EL (cell line): Measurements from ENCODE around the gene HNF1B.
A peak's percentile ranks its signal among the peaks of the same experiment; 100 is the strongest.

Experiments
- DNase-seq: peaks from one replicate; pipeline ENCODE4 v3.0.0-alpha.2; 2016

HNF1B gene

DNA sequence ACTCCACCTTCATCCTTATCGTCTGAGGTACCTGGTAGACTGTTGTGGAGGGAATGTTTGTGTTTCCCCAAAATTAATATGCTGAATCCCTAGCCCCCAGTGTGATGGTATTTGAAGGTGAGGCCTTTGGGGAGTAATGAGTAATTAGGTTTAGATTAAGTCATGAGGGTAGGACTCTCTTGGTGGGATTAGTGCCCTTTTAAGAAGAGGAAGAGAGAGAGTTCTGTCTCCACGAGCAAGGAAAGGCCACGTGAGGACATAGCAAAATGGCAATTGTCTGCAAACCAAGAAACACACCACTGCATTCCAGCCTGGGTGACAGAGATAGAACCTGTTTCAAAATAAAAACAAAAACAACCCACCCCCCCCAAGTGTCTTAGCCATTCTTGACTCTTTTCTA, 80.6 kb downstream of the HNF1B start:
- no peak for DNase-seq

GRCh38 chr17:37662353-37662752, 82.5 kb downstream of the HNF1B start:
- DNase-seq: no peak

GRCh38 chr17:37661400-37662014, 83.4 kb downstream of the HNF1B start:
- DNase-seq: no peak

DNA sequence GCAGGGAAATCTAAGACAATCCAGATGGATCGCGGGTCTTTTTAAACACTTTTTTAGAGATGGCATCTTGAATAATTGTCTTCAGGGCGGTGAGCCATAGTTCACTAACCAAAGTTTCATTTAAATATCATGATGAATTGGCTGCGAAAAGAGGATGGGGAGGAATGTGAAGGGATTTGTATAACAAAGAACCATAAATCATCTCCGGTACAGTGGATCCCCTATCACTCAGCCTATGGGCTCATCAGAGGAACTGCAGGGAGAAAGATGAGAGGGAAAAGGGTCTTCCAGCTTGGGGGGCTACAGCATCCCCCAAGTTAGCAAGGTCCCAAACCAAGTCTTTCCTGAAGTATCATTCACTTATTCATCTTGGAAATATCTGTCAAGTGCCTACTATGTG, 84.9 kb downstream of the HNF1B start:
- DNase-seq: no peak

- no peak for DNase-seq
Measured at GRCh38 chr17:37657202-37657601, 87.7 kb downstream of the HNF1B start.

DNA sequence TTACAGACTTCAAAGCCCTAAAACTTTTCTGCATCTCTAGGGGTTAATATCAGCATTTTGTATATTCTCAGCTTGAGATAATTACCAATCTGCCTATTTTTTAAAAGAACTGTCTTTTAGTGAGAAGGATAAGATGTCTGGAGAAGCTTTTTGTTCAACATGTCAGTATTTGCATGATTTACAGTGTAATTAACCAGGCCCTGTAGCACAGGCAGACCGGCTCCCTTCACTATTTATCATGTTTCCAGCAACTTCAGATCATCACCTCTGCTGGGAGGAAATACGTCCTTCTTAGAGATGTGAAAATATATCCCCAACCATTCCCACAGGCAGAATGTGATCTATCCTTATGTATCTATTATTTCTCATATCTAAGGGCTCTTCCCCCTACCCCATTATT, 93.0 kb downstream of the HNF1B start:
- DNase-seq: no peak

- peak; percentile 67 for DNase-seq
Measured at GRCh38 chr17:37650419-37651003, 94.3 kb downstream of the HNF1B start.

DNA sequence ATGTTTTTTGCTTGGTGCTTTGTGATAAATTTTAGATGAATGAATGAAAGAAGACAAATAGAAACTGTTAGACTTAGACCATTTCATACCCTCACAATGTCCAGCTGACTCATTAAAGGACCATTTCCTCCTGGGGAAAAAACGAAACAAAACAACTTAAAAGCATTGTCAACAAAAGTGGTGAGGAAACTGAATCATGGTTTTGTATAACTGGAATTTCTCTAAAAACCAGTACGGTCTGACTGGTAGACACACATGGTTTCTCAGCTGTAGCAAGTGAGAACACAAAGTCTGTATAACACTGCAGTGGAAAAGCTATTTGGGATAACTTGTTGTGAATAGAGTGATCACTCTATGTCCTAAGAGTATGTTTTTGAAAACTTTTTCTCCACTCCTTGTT, 96.3 kb downstream of the HNF1B start:
- DNase-seq: peak; percentile 81

- no peak for DNase-seq
Measured at GRCh38 chr17:37647856-37648255, 97.0 kb downstream of the HNF1B start.

GRCh38 chr17:37643869-37644268, 101.0 kb downstream of the HNF1B start:
- peak; percentile 8 for DNase-seq

GRCh38 chr17:37643118-37643766, 101.6 kb downstream of the HNF1B start, which contains the start of gene DDX52:
Gene DDX52 (minus strand): TSS chr17:37643446. CDS start chr17:37643420, 26 bp downstream.
- peak; percentile 95 for DNase-seq

GRCh38 chr17:37642681-37643080, 102.2 kb downstream of the HNF1B start:
- peak; percentile 32 for DNase-seq

DNA sequence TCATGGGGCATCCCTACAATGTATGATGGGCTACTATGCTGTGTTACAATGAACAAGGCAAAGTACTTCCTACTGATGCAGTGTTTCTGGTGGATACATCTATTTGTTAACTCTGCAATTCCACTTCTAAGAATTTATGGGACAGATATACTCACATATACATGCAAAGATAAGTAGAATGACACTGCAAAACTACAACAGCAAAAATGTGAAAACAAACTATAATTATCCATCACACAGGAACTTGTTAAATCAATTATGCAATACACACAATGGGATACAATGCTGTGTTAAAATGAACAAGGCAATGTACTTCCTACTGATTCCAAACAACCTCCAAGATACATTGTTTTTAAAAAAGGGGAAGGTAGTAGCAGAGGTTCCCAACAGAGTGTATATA, 104.8 kb downstream of the HNF1B start:
- DNase-seq: no peak

GRCh38 chr17:37637956-37638355, 106.9 kb downstream of the HNF1B start:
- DNase-seq: no peak
